Stimulated activated CD8-positive, alpha-beta memory T cell treated with anti-CD3 and anti-CD28 coated beads, Interleukin-15, amount 100 ng/mL, for 1 hour (primary cell): Measurements from ENCODE around the gene RNF212.

Experiments used
- DNase-seq: peaks from one replicate; pipeline ENCODE4 v3.0.0-alpha.2; 2020; ENCODE audit warnings: low read depth

The RNF212 gene

GRCh38 chr4:1115528-1116293, 2.3 kb upstream of the RNF212 start:
- DNase-seq, result no peak

- DNase-seq, result no peak
Measured at GRCh38 chr4:1112821-1113182, 562 bp downstream of the RNF212 start.

GRCh38 chr4:1112174-1112820, 1.1 kb downstream of the RNF212 start:
- no peak for DNase-seq

GRCh38 chr4:1111259-1111809, 2.0 kb downstream of the RNF212 start:
- no peak for DNase-seq

GRCh38 chr4:1109898-1110506, 3.4 kb downstream of the RNF212 start:
- no peak for DNase-seq

GRCh38 chr4:1109333-1109732, 4.0 kb downstream of the RNF212 start:
- DNase-seq, result no peak

GRCh38 chr4:1105662-1106061, 7.7 kb downstream of the RNF212 start:
- DNase-seq, result no peak

GRCh38 chr4:1105067-1105466, 8.3 kb downstream of the RNF212 start:
- no peak for DNase-seq

GRCh38 chr4:1104647-1105046, 8.7 kb downstream of the RNF212 start:
- DNase-seq, result no peak

GRCh38 chr4:1099684-1100335, 13.6 kb downstream of the RNF212 start:
- no peak for DNase-seq

- DNase-seq, result no peak
Measured at GRCh38 chr4:1099270-1099669, 14.1 kb downstream of the RNF212 start.

GRCh38 chr4:1098311-1098925, 14.9 kb downstream of the RNF212 start:
- no peak for DNase-seq

GRCh38 chr4:1097553-1097952, 15.8 kb downstream of the RNF212 start:
- DNase-seq, result no peak

- DNase-seq, result no peak
Measured at GRCh38 chr4:1096841-1097240, 16.5 kb downstream of the RNF212 start.

- no peak for DNase-seq
Measured at GRCh38 chr4:1094336-1094690, 19.1 kb downstream of the RNF212 start.

- DNase-seq, result no peak
Measured at GRCh38 chr4:1093391-1094335, 19.7 kb downstream of the RNF212 start.

GRCh38 chr4:1092983-1093361, 20.4 kb downstream of the RNF212 start:
- DNase-seq, result no peak

- DNase-seq, result no peak
Measured at GRCh38 chr4:1092026-1092982, 21.1 kb downstream of the RNF212 start.

- no peak for DNase-seq
Measured at GRCh38 chr4:1091561-1091995, 21.8 kb downstream of the RNF212 start.
